HG02763 (cell line): ENCODE data around the gene FFAR2.
A peak's percentile ranks its signal among the peaks of the same experiment; 100 is the strongest.
"Not testable (repeated sequence)": the region's sequence is repeated elsewhere in the genome, so short reads cannot be mapped to it uniquely, and the experiment has no call there.

Experiments used
- ATAC-seq: cut with Tn5 transposase; IDR thresholded peaks from one replicate; pipeline ENCODE4 v1.9.1; 2021; ENCODE audit warnings: mild to moderate bottlenecking, moderate library complexity; ENCODE audit not compliant: unreplicated experiment

Gene FFAR2

GRCh38 chr19:35447606-35448469 is at the start of gene FFAR2:
TSS of gene FFAR2 (plus strand) at chr19:35448257. CDS start at chr19:35449715, 1,458 bp downstream.
- no peak for ATAC-seq

DNA sequence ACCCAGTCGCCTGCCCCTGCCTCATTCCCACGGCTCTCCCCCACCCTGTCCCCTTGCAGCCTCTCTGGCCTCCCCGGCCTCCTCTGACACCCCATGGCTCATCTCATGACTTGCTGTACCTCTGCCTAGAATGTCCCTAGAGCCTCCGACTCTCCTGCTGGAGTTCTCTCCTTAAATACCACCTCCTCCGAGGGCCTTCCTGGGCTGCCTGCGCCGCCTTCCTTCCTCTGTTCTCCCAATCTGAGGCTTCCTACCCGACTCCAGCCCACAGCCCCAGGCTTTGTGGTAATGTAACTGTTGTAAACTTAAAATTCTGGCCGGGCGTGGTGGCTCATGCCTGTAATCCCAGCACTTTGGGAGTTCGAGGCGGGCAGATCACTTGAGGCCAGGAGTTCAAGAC is 49.5 kb upstream of the FFAR2 start:
- ATAC-seq = no peak

DNA sequence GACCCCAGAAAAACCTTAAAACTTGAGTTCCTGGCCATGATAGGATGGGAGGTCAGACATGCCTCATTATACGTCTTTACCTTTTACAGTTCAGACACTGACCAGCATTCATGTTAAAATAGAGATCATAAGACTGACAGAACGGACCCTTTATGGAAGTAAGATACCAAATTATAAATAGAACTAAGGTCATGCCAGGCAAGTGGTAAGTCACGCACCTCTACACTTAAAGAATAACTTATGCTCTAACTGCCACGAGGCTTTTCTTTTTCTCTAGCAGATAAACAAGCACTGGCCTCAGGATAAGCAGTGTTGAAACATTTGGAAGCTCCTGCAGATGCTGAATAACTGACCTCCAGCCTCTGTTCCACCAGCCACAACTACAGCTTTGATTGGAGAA is 48.8 kb upstream of the FFAR2 start:
- ATAC-seq = no peak

DNA sequence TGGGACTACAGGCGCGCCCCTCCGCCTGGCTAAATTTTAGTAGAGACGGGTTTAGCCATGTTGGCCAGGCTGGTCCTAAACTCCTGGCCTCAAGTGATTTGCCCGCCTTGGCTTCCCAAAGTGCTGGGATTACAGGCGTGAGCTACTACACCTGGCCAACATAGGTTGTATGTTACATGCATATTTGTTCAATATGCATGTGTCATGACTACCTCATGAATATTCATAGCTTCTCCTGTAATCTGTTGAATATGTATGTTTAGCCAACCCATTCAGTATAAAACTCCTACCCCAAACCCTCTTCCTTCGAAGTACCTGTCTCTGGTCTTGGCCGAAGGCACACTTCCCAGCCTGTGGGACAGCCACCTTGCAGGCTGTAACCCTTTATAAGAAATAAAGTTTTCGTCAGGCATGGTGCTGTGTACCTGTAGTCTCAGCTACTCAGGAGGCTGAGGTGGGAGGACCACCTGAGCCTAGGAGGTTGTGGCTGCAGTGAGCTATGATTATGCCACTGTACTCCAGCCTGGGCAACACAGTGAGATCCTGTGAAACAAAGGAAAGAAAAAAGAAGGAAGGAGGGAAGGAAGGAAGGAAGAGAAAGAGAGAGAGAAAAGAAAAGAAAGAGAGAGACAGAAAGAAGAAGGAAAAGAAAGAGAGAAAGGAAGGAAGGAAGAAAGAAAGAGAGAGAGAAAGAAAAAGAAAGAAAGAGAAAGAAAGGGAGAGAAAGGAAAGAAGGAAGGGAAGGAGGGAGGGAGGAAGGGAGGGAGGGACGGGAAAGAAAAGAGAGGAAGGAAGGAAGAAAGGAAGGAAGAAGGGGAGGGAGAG is 47.9 kb upstream of the FFAR2 start:
- ATAC-seq = no peak

DNA sequence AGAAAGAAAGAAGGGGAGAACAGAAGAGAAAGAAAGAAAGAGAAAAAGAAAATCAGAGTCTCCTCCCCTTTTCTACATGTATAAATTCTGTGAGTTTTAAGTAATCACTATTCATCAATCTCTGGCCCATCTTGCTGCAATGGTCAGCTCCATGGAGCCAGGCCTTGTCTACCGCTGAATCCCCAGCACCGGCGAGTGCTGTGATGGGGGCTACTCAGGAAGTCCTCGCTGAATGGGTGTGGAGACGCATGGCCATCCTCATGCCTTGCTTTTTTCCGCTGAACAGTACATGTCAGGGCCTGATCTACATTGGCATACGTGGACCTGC is 47.3 kb upstream of the FFAR2 start:
- ATAC-seq = no peak

GRCh38 chr19:35401416-35401815 is 46.6 kb upstream of the FFAR2 start:
- ATAC-seq = not testable (repeated sequence)

DNA sequence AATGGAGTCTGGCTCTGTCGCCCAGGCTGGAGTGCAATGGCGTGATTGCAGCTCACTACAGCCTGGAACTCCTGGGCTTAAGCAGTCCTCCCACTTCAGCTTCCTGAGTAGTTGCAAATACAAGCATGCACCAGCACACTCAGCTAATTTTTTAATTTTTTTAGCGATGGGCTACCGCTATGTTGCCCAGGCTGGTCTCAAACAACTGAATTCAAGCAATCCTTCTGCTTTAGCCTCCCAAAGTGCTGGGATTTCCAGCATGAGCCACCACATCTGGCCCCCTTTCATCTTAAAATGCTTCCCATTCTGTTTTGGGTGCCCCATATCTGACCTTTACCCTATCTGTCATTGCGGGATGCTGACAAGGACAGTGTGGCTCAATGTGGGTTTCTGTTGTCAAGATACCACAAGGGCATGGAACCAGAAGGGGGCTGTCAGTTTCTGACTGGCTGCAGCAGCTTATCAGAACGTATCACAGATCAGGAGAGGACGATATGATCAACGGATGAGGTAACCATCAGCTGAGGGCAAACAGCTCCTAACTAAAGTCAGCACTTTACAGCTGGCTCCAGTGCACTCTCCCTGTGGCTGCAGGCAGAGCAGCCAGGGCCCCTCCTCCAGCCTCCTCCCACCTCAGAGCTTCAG is 44.8 kb upstream of the FFAR2 start:
- no peak for ATAC-seq

DNA sequence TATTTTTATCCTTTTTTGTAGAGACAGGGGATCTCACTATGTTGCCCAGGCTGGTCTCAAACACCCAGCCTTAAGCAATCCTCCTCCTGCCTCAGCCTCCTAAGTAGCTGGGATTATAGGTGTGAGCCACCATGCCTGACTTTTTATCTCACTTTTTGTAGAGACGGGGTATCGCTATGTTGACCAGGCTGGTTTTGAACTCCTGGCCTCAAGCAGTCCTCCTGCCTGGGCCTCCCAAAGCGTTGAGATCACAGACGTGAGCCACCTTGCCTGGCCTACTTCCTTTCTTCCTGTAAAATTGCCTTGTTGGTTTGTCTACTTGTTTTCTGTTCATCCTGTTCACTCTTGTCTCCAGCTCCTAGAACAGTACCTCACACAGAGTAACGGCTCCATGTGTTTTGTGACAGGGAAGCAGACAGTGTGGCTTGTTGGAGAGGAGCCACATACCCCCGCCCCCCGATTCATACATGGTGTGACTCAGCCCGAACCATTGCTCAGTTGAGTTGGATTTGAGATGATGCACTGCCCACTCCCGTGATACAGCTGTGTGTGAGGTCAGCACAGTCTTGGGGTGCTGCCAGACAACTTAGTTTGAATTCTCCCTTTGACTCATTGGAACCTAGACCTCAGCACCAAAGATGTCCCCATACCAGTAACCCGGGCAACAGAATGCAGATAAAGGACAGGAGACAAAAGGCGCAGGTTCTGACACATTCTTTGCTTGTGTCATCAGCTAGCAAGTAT is 43.0 kb upstream of the FFAR2 start:
- ATAC-seq = no peak

DNA sequence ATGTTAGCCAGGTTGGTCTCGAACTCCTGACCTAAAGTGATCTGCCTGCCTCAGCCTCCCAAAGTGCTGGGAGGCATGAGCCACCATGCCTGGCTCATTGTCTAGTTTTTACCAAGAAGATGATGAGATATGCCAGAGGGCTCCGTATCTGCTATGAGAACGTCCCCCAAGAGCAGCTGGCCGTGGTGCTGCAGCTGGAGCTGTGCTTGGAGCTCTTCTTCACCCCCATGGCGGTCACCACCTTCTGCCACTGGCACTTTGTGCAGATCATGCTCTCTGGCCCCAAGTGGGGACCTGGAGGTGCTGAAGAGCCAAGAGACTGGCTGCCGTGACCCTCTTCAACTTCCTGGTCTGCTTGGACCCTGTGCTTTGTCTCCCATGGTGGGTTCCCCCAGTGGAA is 40.4 kb upstream of the FFAR2 start:
- ATAC-seq = no peak

- peak; percentile 65 for ATAC-seq
These were observed 39.5 kb upstream of the FFAR2 start for GRCh38 chr19:35408284-35409171.

DNA sequence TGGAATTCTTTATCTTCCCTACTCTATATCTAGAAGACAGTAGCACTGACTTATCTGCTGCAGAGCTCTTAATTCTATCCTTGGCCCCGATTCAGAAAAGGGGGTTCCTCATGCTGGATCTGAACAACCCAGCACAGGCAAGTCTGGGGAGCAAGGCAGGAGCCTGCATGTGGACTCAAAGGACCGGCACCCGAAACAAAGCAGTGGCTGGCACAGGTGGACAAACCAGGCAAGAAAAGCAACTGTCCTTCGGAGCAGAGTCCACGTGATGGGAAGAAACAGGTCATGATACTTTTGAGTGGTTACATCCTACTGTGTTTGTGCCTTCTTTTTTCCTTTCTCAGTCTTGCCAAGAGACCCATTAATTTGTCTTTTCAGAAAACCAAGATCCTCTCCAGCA is 38.9 kb upstream of the FFAR2 start:
- ATAC-seq = no peak

GRCh38 chr19:35410487-35410886 is 37.6 kb upstream of the FFAR2 start:
- ATAC-seq = no peak

DNA sequence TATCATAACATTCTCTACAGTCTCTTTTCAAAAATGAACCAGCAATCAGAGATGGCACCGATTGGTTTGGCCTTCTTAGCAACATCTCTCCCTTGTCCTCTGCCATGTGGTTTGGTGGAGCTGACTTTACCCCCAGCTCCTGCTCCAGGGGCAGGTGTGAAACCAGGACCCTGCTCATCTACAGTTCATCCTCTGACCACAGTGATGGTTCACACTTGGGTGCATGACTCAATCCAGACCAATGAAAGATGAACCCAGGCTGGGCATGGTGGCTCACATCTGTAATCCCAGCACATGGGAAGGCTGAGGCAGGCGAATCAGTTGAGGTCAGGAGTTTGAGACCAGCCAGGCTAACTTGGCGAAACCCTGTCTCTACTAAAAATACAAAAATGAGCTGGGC is 33.6 kb upstream of the FFAR2 start:
- no peak for ATAC-seq

DNA sequence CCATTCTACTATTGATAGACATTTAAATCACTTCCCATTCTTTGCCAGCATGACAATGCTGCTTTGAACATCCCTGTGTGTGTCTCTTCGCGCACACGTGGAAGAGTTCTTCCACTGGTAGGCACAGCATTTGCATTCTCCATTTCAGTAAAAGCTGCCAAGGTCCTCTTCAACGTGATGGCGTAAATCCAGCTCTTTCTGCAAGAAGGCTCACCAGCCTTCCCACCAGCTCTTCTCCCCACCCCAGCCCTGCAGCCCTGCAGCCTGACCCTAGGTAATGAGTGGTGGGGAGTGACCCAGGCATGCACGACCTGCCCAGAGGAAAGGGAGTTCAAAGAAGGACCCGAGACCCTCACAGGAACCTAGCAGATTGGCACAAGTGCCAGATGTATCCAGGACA is 31.7 kb upstream of the FFAR2 start:
- ATAC-seq = no peak

GRCh38 chr19:35417278-35417677 is 30.8 kb upstream of the FFAR2 start:
- no peak for ATAC-seq

- no peak for ATAC-seq
These were observed 30.1 kb upstream of the FFAR2 start for GRCh38 chr19:35417713-35418534.

DNA sequence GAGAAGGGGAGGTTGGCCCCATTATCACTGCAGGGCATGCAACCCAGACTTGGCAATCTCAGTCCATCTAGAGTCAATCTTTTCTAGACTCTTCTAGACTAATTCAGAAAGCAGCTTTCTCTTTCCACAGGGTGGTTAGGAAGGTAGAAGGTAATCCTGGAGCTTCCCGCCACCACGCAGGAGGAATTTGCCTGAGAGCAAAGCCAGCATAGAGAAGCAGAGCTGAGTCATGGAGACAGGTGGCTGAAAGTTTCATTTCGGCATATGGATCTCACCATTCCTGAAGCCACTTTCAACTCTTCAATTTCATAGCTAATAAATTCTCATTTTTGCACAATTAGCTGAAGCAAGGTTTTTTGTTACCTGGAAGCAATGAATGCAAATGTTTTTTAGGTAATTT is 29.0 kb upstream of the FFAR2 start:
- no peak for ATAC-seq

DNA sequence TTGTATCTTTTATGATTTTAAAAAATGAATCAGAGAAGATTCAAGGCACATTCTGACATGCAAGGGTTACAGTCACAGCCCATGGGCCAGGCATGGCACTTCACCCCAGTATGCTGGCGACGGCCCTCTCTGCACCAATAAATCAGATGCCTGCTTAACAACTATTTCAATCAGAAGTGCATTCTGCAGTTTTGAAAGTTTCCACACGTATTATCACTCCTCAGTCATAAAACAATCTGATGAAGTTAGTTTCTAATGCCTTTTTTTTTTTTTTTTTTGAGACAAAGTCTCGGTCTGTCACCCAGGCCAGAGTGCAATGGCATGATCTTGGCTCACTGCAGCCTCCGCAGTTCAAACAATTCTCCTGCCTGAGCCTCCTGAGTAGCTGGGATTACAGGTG is 28.3 kb upstream of the FFAR2 start:
- ATAC-seq = no peak

- ATAC-seq = no peak
These were observed 26.7 kb upstream of the FFAR2 start for GRCh38 chr19:35421362-35421761.
